Central memory CD4-positive, alpha-beta T cell (primary cell): ENCODE data around the gene MAPK12.
"Not testable (repeated sequence)": the region's sequence is repeated elsewhere in the genome, so short reads cannot be mapped to it uniquely, and the experiment has no call there.

Experiments
- DNase-seq: peaks from one replicate; pipeline ENCODE4 v3.0.0; 2022

Gene MAPK12

GRCh38 chr22:50210378-50211139 is 50.9 kb downstream of the MAPK12 start:
- no peak for DNase-seq

- peak; percentile 62 for DNase-seq
Observed at GRCh38 chr22:50209893-50210292, 51.6 kb downstream of the MAPK12 start.

GRCh38 chr22:50208939-50209892 is 52.3 kb downstream of the MAPK12 start:
- no peak for DNase-seq

- no peak for DNase-seq
Observed at GRCh38 chr22:50208430-50208938, 53.0 kb downstream of the MAPK12 start.

- no peak for DNase-seq
Observed at GRCh38 chr22:50207383-50208140, 53.9 kb downstream of the MAPK12 start.

- no peak for DNase-seq
Observed at GRCh38 chr22:50206599-50206998, 54.9 kb downstream of the MAPK12 start.

GRCh38 chr22:50205781-50206569 is 55.5 kb downstream of the MAPK12 start:
- DNase-seq: no peak

GRCh38 chr22:50204998-50205397 is 56.5 kb downstream of the MAPK12 start:
- not testable (repeated sequence) for DNase-seq

GRCh38 chr22:50204571-50204970 is 56.9 kb downstream of the MAPK12 start:
- DNase-seq: no peak

GRCh38 chr22:50203288-50203687 is 58.2 kb downstream of the MAPK12 start:
- no peak for DNase-seq
